GM12865 (cell line): Measurements from ENCODE around the gene SBF1.
"Not testable (repeated sequence)": the region's sequence is repeated elsewhere in the genome, so short reads cannot be mapped to it uniquely, and the experiment has no call there.

Source experiments
- DNase-seq: peaks from one replicate; pipeline ENCODE4 v3.0.0; 2010; ENCODE audit warnings: low read depth
- H3K4me3 ChIP-seq: 2 replicates; pipeline ENCODE4 v1.5.1; 2011; ENCODE audit warnings: mild to moderate bottlenecking, low read depth, low read length, control low read depth
- CTCF ChIP-seq: IDR thresholded peaks from 2 replicates; pipeline ENCODE4 v1.5.1; 2011; ENCODE audit warnings: low read length, control low read depth, low read depth, inconsistent platforms; ENCODE audit not compliant: insufficient read depth; ENCODE audit errors: missing control alignments

SBF1 gene

GRCh38 chr22:50403701-50404101, 71.1 kb downstream of the SBF1 start:
- no peak overlapping the region for H3K4me3 ChIP-seq
- TF ChIP-seq CTCF = no peak
- DNase-seq = no peak

- no peak overlapping the region for H3K4me3 ChIP-seq
- no peak for TF ChIP-seq CTCF
- DNase-seq = no peak
Measured at GRCh38 chr22:50401907-50402306, 72.9 kb downstream of the SBF1 start.

DNA sequence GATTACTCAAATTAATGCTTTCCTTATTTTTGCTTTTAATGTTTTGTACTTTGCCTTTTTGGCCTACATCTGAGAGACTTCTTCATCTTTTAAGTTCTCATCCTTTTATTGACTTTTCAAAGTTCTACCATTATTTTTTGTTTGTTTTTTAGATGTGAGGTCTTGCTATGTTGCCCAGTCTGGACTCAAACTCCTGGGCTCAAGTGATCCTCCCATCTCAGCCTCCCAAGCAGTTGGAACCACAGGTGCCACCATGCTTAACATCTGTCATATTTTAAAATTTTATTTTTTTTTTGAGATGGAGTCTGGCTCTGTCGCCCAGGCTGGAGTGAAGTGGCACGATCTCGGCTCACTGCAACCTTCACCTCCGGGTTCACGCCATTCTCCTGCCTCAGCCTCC, 73.9 kb downstream of the SBF1 start:
- DNase-seq = no peak
- H3K4me3 ChIP-seq = no peak overlapping the region
- no peak for TF ChIP-seq CTCF

DNA sequence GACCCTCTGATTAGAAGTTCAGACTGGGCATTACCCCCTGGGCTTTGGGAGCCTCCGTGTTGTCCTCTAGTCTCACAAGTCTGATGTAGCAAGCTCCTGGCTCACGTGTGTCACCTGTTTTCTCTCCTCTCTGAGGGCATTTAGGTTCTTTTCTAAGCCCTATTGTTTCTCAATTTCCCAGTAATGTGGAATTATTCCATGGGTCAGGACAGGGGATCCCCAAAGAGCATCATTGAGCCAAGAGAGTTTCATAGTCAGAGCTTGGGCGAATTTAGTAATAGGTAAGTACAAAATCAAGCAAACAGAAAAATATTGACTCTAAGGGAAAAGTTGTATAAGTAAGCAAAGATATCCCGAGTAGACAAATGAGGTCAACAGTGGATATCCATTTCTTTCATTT, 74.4 kb downstream of the SBF1 start:
- no peak for DNase-seq
- no peak for TF ChIP-seq CTCF
- no peak overlapping the region for H3K4me3 ChIP-seq

DNA sequence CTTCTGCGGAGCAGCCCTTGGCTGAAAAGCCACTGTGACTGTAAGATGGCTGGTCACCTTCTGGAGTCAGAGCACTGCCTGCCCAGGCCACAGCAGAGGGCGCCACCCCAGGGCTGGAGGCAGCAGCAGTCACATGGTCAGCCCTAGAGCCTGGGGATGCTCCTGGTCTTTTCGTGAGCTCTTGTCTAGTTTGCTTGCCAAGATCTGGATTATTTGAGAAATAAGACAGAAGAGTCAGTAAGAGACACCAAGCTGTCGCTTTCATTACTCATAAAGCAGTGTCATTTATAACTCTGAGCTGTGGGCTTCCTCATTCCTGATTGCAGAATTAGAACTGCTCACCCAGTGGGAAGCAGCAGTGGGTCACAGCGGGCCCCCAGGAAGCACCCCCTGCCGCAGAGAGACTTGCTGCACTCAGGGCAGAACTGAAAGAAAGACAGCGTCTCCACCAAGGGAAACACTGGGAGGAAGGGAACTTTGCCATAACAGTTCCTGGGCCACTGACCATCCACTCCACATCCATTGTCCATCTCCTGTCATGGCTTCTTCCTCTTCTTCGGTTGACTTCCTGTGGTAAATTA, 75.0 kb downstream of the SBF1 start:
- TF ChIP-seq CTCF = peak; percentile 43
- peak; percentile 16 for DNase-seq
- no peak overlapping the region for H3K4me3 ChIP-seq

- DNase-seq = no peak
- H3K4me3 ChIP-seq = no peak overlapping the region
- TF ChIP-seq CTCF = no peak
Measured at GRCh38 chr22:50398831-50399648, 75.8 kb downstream of the SBF1 start.

DNA sequence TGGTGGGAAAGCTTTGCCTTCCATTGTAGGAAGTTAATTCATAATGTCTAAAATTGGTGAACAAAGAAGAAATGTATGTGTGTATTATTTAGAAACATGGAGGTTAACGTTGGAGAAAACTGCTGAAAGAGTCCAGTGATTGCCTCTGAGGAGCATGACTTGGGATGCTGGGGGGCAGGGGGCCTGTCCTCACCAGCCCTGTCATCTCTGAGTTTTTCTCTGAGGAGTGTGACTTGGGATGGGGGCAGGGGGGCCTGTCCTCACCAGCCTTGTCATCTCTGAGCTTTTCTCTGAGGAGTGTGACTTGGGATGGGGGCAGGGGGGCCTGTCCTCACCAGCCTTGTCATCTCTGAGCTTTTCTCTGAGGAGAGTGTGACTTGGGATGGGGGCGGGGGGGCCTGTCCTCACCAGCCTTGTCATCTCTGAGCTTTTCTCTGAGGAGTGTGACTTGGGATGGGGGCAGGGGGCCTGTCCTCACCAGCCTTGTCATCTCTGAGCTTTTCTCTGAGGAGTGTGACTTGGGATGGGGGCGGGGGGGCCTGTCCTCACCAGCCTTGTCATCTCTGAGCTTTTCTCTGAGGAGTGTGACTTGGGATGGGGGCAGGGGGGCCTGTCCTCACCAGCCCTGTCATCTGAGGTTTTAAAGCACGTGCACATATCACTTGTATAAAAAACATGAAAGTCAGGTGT, 77.3 kb downstream of the SBF1 start:
- H3K4me3 ChIP-seq, DNase-seq: not testable (repeated sequence)
